C1 segment of cervical spinal cord (tissue), 14 donors: ENCODE data around the gene NME3.
"Not testable (repeated sequence)": the region's sequence is repeated elsewhere in the genome, so short reads cannot be mapped to it uniquely, and the experiment has no call there.

Experiments
- DNase-seq, 14 donors: peaks; one replicate each; lab custom pipeline; 2025; lab: John Stamatoyannopoulos, UW

NME3 gene

GRCh38 chr16:1771188-1771863, at the start of gene NME3:
Gene NME3, minus strand, starts transcription at chr16:1771543. Its CDS starts 9 bp downstream, at chr16:1771534.
- peak in 13 of 14 donors; percentile 10 to 82 (median 51) for DNase-seq

GRCh38 chr16:1820946-1821290, 49.6 kb upstream of the NME3 start:
- no peak for DNase-seq

- DNase-seq, result no peak
Measured at GRCh38 chr16:1820096-1820945, 49.0 kb upstream of the NME3 start.

- no peak for DNase-seq
Measured at GRCh38 chr16:1819611-1820010, 48.3 kb upstream of the NME3 start.

GRCh38 chr16:1818873-1819525, 47.7 kb upstream of the NME3 start:
- DNase-seq, result no peak

- DNase-seq, result no peak
Measured at GRCh38 chr16:1818204-1818872, 47.0 kb upstream of the NME3 start.

GRCh38 chr16:1817716-1818115, 46.4 kb upstream of the NME3 start:
- DNase-seq, result no peak

- no peak for DNase-seq
Measured at GRCh38 chr16:1817276-1817589, 45.9 kb upstream of the NME3 start.

- no peak for DNase-seq
Measured at GRCh38 chr16:1816396-1817275, 45.3 kb upstream of the NME3 start.

- DNase-seq, result no peak
Measured at GRCh38 chr16:1815461-1815860, 44.1 kb upstream of the NME3 start.

GRCh38 chr16:1812732-1813163, 41.4 kb upstream of the NME3 start:
- DNase-seq, result peak in 1 of 14 donors; percentile 49

GRCh38 chr16:1810536-1810935, 39.2 kb upstream of the NME3 start:
- no peak for DNase-seq

- DNase-seq, result no peak
Measured at GRCh38 chr16:1810106-1810505, 38.8 kb upstream of the NME3 start.

GRCh38 chr16:1809281-1809801, 38.0 kb upstream of the NME3 start:
- DNase-seq, result no peak

- no peak for DNase-seq
Measured at GRCh38 chr16:1808691-1809090, 37.3 kb upstream of the NME3 start.

GRCh38 chr16:1807626-1808025, 36.3 kb upstream of the NME3 start:
- DNase-seq, result no peak

- no peak for DNase-seq
Measured at GRCh38 chr16:1800701-1801100, 29.4 kb upstream of the NME3 start.

GRCh38 chr16:1799263-1799662, 27.9 kb upstream of the NME3 start:
- DNase-seq, result not testable (repeated sequence)

GRCh38 chr16:1794908-1795666, 23.7 kb upstream of the NME3 start:
- DNase-seq, result no peak

GRCh38 chr16:1794221-1794871, 23.0 kb upstream of the NME3 start:
- DNase-seq, result no peak
